GM23338 (cell line): ENCODE results near the gene TTYH3. TPM values are rescaled to one million over a fixed set of nuclear protein-coding genes. Genes with fewer than 3 reads are reported as not detected.

ENCODE experiments used
- ATAC-seq: fragments of 200-7000 bp; cut with Tn5 transposase; 3 replicates; pipeline ENCODE4 v1.9.1; 2020
- DNase-seq: peaks from one replicate; pipeline ENCODE4 v3.0.0-alpha.2; 2015; ENCODE audit warnings: low spot score
- H2AFZ ChIP-seq: fragments of 200-600 bp; sonication (generic); 2 replicates; pipeline ENCODE4 v1.8.0; 2016; ENCODE audit warnings: antibody characterized with exemption, mild to moderate bottlenecking, moderate library complexity
- H3F3A ChIP-seq: fragments of 200-600 bp; sonication (generic); replicated peaks from 2 replicates; pipeline ENCODE4 v1.8.0; 2017; ENCODE audit warnings: antibody characterized with exemption, mixed run types, low read depth
- H3K27ac ChIP-seq: fragments of 200-600 bp; sonication (generic); 2 replicates; pipeline ENCODE4 v1.6.1; 2016; ENCODE audit warnings: low read depth
- H3K27me3 ChIP-seq: fragments of 200-600 bp; sonication (generic); 2 replicates; pipeline ENCODE4 v1.8.0; 2016; ENCODE audit warnings: mild to moderate bottlenecking, mixed run types, moderate library complexity; ENCODE audit not compliant: insufficient read depth
- H3K36me3 ChIP-seq: fragments of 200-600 bp; sonication (generic); 2 replicates; pipeline ENCODE4 v1.8.0; 2016; ENCODE audit warnings: mild to moderate bottlenecking; ENCODE audit not compliant: insufficient read depth
- H3K4me1 ChIP-seq: fragments of 200-600 bp; sonication (generic); 2 replicates; pipeline ENCODE4 v1.8.0; 2016; ENCODE audit warnings: mild to moderate bottlenecking, moderate library complexity; ENCODE audit not compliant: insufficient read depth
- H3K4me2 ChIP-seq: fragments of 200-600 bp; sonication (generic); 2 replicates; pipeline ENCODE4 v1.7.1; 2017; ENCODE audit warnings: mixed run types
- H3K4me3 ChIP-seq: fragments of 200-600 bp; sonication (generic); 2 replicates; pipeline ENCODE4 v1.6.1; 2016; ENCODE audit warnings: mixed run types
- H3K79me2 ChIP-seq: fragments of 200-600 bp; sonication (generic); replicated peaks from 2 replicates; pipeline ENCODE4 v1.8.0; 2017; ENCODE audit warnings: mild to moderate bottlenecking; ENCODE audit not compliant: insufficient read depth
- H3K9me2 ChIP-seq: fragments of 200-600 bp; sonication (generic); 2 replicates; pipeline ENCODE4 v1.8.0; 2017; ENCODE audit not compliant: insufficient read depth
- H4K20me1 ChIP-seq: fragments of 200-600 bp; sonication (generic); replicated peaks from 2 replicates; pipeline ENCODE4 v1.8.0; 2017; ENCODE audit warnings: mild to moderate bottlenecking; ENCODE audit not compliant: insufficient read depth
- H3K27ac Mint-ChIP-seq: 2 replicates; pipeline ENCODE4 v1.8.0; 2020; ENCODE audit warnings: inconsistent platforms, mild to moderate bottlenecking, moderate library complexity, mixed read lengths
- H3K27me3 Mint-ChIP-seq: 3 replicates; pipeline ENCODE4 v1.8.0; 2022; ENCODE audit warnings: low read depth, mild to moderate bottlenecking, moderate library complexity, mixed read lengths, inconsistent platforms; ENCODE audit not compliant: insufficient read depth, poor library complexity
- H3K36me3 Mint-ChIP-seq: 3 replicates; pipeline ENCODE4 v1.8.0; 2021; ENCODE audit warnings: low read depth, mild to moderate bottlenecking, inconsistent platforms, moderate library complexity, mixed read lengths
- H3K4me1 Mint-ChIP-seq: 3 replicates; pipeline ENCODE4 v1.8.0; 2020; ENCODE audit warnings: mild to moderate bottlenecking, inconsistent platforms, mixed read lengths
- H3K4me3 Mint-ChIP-seq: 3 replicates; pipeline ENCODE4 v1.8.0; 2021; ENCODE audit warnings: moderate library complexity, mild to moderate bottlenecking, inconsistent platforms, mixed read lengths
- H3K9me3 Mint-ChIP-seq: 3 replicates; pipeline ENCODE4 v1.8.0; 2020; ENCODE audit warnings: moderate library complexity, mild to moderate bottlenecking, inconsistent platforms, mixed read lengths
- POLR2AphosphoS5 ChIP-seq: IDR thresholded peaks from 2 replicates; pipeline ENCODE4 v1.6.1; 2016; ENCODE audit warnings: antibody characterized with exemption, low read depth
- polyA plus RNA-seq: library from polyadenylated mRNA; unstranded; fragments of >200 nt; fragmentation: Nextera tagmentation; extraction: Ambion mirVana; gene quantifications from 2 replicates; pipeline ENCODE4 v1.2.1, GENCODE V29; 2016
- total RNA-seq: library from RNA; depleted of rRNA; stranded (reverse); fragments of >200 nt; shearing (Covaris generic); gene quantifications from 2 replicates; pipeline ENCODE4 v1.2.3, GENCODE V29; 2014
- TF ChIP-seq, protein P1 (sequence below): fragments of 250-450 bp; sonication (Bioruptor Pico); IDR thresholded peaks from 2 replicates; pipeline ENCODE4 v1.5.0; 2020; ENCODE audit warnings: mild to moderate bottlenecking, moderate library complexity
- TF ChIP-seq, protein P2 (sequence below), 2 experiments: fragments of 200-600 bp in 1 of 2; sonication (generic) in 1 of 2; conservative IDR thresholded peaks; 2 replicates each; pipeline versions ENCODE4 v1.5.1 to v1.6.1; 2016 to 2017; ENCODE audit warnings: antibody characterized with exemption in 2 of 2, low read depth in 2 of 2, mild to moderate bottlenecking in 2 of 2, moderate library complexity in 1 of 2
- TF ChIP-seq, protein P3 (sequence below): IDR thresholded peaks from 2 replicates; pipeline ENCODE4 v1.6.1; 2016; ENCODE audit warnings: antibody characterized with exemption

TTYH3 gene
- total and polyA plus RNA-seq, 2 experiments from 2014 or later: 59.6 to 126 TPM

DNA sequence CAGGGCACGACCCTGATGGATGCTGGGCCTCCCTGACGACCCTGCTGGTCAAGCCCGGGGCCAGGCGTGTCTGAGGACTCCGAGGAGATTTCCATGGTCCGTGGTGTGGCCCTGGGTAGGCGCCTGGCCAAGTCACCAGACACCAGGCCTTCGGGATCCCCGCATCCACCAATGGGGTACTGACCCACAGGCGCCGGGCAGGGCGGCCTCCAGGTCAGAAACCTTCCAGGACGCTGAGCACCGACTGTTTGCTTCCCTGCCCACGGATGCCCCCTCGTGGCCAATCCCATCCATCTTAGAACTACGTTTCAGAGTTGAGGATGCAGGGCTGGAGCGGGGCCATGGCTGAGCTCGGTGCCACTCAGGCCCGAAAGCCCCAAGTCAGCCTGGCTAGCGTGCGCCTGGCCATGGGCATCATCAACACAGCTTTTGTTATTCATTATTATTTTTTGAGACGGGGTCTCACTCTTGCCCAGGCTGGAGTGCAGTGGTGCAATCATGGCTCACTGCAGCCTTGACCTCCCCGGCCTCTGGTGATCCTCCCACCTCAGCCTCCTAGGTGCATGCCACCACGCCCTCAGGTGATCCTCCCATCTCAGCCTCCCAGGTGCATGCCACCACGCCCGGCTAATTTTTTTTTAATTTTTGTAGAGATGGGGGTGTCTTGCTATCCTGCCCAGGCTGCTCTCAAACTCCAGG is 49.2 kb downstream of the TTYH3 start:
- no peaks in the 10 kb centered on the region for H3K9me2 ChIP-seq
- no peaks in the 10 kb centered on the region; the same call in 2 of the 3 replicates for H3K4me1 Mint-ChIP-seq
- H3K27me3 ChIP-seq: no peaks in the 10 kb centered on the region
- H3K27ac ChIP-seq: no peak overlapping the region
- no peaks in the 10 kb centered on the region for H4K20me1 ChIP-seq
- TF ChIP-seq, protein P1, sequence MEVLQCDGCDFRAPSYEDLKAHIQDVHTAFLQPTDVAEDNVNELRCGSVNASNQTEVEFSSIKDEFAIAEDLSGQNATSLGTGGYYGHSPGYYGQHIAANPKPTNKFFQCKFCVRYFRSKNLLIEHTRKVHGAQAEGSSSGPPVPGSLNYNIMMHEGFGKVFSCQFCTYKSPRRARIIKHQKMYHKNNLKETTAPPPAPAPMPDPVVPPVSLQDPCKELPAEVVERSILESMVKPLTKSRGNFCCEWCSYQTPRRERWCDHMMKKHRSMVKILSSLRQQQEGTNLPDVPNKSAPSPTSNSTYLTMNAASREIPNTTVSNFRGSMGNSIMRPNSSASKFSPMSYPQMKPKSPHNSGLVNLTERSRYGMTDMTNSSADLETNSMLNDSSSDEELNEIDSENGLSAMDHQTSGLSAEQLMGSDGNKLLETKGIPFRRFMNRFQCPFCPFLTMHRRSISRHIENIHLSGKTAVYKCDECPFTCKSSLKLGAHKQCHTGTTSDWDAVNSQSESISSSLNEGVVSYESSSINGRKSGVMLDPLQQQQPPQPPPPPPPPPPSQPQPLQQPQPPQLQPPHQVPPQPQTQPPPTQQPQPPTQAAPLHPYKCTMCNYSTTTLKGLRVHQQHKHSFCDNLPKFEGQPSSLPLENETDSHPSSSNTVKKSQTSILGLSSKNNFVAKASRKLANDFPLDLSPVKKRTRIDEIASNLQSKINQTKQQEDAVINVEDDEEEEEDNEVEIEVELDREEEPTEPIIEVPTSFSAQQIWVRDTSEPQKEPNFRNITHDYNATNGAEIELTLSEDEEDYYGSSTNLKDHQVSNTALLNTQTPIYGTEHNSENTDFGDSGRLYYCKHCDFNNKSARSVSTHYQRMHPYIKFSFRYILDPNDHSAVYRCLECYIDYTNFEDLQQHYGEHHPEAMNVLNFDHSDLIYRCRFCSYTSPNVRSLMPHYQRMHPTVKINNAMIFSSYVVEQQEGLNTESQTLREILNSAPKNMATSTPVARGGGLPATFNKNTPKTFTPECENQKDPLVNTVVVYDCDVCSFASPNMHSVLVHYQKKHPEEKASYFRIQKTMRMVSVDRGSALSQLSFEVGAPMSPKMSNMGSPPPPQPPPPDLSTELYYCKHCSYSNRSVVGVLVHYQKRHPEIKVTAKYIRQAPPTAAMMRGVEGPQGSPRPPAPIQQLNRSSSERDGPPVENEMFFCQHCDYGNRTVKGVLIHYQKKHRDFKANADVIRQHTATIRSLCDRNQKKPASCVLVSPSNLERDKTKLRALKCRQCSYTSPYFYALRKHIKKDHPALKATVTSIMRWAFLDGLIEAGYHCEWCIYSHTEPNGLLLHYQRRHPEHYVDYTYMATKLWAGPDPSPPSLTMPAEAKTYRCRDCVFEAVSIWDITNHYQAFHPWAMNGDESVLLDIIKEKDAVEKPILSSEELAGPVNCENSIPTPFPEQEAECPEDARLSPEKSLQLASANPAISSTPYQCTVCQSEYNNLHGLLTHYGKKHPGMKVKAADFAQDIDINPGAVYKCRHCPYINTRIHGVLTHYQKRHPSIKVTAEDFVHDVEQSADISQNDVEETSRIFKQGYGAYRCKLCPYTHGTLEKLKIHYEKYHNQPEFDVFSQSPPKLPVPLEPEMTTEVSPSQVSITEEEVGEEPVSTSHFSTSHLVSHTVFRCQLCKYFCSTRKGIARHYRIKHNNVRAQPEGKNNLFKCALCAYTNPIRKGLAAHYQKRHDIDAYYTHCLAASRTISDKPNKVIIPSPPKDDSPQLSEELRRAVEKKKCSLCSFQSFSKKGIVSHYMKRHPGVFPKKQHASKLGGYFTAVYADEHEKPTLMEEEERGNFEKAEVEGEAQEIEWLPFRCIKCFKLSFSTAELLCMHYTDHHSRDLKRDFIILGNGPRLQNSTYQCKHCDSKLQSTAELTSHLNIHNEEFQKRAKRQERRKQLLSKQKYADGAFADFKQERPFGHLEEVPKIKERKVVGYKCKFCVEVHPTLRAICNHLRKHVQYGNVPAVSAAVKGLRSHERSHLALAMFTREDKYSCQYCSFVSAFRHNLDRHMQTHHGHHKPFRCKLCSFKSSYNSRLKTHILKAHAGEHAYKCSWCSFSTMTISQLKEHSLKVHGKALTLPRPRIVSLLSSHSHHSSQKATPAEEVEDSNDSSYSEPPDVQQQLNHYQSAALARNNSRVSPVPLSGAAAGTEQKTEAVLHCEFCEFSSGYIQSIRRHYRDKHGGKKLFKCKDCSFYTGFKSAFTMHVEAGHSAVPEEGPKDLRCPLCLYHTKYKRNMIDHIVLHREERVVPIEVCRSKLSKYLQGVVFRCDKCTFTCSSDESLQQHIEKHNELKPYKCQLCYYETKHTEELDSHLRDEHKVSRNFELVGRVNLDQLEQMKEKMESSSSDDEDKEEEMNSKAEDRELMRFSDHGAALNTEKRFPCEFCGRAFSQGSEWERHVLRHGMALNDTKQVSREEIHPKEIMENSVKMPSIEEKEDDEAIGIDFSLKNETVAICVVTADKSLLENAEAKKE: no peak
- TF ChIP-seq, protein P2, sequence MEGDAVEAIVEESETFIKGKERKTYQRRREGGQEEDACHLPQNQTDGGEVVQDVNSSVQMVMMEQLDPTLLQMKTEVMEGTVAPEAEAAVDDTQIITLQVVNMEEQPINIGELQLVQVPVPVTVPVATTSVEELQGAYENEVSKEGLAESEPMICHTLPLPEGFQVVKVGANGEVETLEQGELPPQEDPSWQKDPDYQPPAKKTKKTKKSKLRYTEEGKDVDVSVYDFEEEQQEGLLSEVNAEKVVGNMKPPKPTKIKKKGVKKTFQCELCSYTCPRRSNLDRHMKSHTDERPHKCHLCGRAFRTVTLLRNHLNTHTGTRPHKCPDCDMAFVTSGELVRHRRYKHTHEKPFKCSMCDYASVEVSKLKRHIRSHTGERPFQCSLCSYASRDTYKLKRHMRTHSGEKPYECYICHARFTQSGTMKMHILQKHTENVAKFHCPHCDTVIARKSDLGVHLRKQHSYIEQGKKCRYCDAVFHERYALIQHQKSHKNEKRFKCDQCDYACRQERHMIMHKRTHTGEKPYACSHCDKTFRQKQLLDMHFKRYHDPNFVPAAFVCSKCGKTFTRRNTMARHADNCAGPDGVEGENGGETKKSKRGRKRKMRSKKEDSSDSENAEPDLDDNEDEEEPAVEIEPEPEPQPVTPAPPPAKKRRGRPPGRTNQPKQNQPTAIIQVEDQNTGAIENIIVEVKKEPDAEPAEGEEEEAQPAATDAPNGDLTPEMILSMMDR (conservative IDR thresholded peaks at IDR 0.05; ENCODE audit: low read depth in 2 of 2): peak; percentile 65 to 95
- TF ChIP-seq POLR2AphosphoS5: no peak
- TF ChIP-seq, protein P3, sequence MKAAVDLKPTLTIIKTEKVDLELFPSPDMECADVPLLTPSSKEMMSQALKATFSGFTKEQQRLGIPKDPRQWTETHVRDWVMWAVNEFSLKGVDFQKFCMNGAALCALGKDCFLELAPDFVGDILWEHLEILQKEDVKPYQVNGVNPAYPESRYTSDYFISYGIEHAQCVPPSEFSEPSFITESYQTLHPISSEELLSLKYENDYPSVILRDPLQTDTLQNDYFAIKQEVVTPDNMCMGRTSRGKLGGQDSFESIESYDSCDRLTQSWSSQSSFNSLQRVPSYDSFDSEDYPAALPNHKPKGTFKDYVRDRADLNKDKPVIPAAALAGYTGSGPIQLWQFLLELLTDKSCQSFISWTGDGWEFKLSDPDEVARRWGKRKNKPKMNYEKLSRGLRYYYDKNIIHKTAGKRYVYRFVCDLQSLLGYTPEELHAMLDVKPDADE: no peak
- H3K9me3 Mint-ChIP-seq: 0 out of 3 replicates have a peak, but pooled peaks cover 2% of the 10 kb centered on the region
- H3K79me2 ChIP-seq: no peaks in the 10 kb centered on the region
- no peak overlapping the region for H3K4me3 ChIP-seq
- peaks cover 14% of the 10 kb centered on the region for H3K27me3 Mint-ChIP-seq
- H3K4me2 ChIP-seq: no peak overlapping the region
- no peaks in the 10 kb centered on the region for H3K36me3 ChIP-seq
- ATAC-seq (peak; percentile 91), DNase-seq (peak; percentile 93)
- no peaks in the 10 kb centered on the region; the same call in 2 of the 3 replicates for H3K36me3 Mint-ChIP-seq
- H3F3A ChIP-seq: no peaks in the 10 kb centered on the region
- H2AFZ ChIP-seq: peak overlapping the region; percentile 78
- no peak overlapping the region for H3K4me3 Mint-ChIP-seq
- no peaks in the 10 kb centered on the region for H3K4me1 ChIP-seq
- no peak overlapping the region for H3K27ac Mint-ChIP-seq
